ENCODE measurements around the gene ZNF324. TPM values are rescaled to one million over a fixed set of nuclear protein-coding genes. Genes with fewer than 3 reads are reported as not detected.

Gene ZNF324
- total and polyA plus RNA-seq, 2 of the 13 experiments (the other 11 are each of a cell fraction or from before 2014, with no cell fraction given): 1.1 to 4.7 TPM

DNA sequence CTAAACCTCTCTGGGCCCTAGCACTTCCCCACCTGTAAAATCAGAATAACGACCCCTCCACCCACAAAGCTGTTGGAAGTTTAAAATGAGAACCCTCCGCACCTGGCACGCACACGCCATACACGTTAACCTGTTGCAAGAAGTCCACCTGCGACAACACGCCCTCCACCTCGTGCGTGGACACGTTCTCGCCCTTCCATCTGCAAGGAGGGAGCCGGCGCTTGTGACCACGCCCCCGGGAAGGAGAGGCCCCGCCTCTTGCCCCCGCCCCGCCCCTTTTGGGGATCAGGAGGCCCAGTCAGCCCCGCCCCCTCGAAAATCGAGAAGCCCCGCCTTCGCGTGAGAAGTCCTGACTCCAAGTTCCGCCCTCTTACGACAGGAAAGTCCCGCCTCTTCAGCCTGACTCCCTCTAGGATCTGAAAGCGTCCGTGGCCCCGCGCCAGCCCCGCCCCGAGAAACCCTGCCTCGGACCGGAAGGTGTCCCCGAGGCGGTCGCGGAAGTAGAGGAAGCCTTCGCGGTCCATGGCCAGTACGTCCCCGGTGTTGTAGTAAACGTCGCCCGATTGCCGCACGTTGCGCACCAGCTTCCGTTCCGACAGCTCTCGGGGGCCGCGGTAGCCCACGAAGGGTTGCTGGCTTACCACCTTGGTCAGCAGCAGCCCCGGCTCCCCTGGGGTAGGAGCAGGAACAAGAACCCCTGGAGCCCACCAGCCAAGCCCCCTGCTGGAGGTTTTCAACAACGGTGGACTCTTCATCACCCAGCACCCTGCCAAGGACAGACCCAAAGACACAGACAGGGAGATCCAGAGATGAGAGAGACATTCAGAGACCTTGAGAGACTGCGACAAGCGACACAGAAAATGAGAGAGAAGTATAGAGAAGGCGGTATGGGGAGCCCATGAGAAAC, 32.4 kb downstream of the ZNF324 start (continued):
- TF ChIP-seq, protein P1, sequence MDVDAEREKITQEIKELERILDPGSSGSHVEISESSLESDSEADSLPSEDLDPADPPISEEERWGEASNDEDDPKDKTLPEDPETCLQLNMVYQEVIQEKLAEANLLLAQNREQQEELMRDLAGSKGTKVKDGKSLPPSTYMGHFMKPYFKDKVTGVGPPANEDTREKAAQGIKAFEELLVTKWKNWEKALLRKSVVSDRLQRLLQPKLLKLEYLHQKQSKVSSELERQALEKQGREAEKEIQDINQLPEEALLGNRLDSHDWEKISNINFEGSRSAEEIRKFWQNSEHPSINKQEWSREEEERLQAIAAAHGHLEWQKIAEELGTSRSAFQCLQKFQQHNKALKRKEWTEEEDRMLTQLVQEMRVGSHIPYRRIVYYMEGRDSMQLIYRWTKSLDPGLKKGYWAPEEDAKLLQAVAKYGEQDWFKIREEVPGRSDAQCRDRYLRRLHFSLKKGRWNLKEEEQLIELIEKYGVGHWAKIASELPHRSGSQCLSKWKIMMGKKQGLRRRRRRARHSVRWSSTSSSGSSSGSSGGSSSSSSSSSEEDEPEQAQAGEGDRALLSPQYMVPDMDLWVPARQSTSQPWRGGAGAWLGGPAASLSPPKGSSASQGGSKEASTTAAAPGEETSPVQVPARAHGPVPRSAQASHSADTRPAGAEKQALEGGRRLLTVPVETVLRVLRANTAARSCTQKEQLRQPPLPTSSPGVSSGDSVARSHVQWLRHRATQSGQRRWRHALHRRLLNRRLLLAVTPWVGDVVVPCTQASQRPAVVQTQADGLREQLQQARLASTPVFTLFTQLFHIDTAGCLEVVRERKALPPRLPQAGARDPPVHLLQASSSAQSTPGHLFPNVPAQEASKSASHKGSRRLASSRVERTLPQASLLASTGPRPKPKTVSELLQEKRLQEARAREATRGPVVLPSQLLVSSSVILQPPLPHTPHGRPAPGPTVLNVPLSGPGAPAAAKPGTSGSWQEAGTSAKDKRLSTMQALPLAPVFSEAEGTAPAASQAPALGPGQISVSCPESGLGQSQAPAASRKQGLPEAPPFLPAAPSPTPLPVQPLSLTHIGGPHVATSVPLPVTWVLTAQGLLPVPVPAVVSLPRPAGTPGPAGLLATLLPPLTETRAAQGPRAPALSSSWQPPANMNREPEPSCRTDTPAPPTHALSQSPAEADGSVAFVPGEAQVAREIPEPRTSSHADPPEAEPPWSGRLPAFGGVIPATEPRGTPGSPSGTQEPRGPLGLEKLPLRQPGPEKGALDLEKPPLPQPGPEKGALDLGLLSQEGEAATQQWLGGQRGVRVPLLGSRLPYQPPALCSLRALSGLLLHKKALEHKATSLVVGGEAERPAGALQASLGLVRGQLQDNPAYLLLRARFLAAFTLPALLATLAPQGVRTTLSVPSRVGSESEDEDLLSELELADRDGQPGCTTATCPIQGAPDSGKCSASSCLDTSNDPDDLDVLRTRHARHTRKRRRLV (CRISPR knock-in tag; IDR thresholded peaks at IDR 0.05): 0 out of 2 replicates have a peak, but pooled peaks have one; percentile 79
- TF ChIP-seq ZSCAN21 (CRISPR knock-in tag; IDR thresholded peaks at IDR 0.05; ENCODE audit: borderline replicate concordance): peak; percentile 79
- TF ChIP-seq TBP (CRISPR knock-in tag; IDR thresholded peaks at IDR 0.05): no peak
- no peak for TF ChIP-seq CHD2 (IDR thresholded peaks at IDR 0.05; ENCODE audit: low read depth, low read length)
- no peak for TF ChIP-seq ZNF101 (CRISPR knock-in tag; IDR thresholded peaks at IDR 0.05; ENCODE audit: borderline replicate concordance, low read depth)
- peak; percentile 36; the same call in 1 of the 2 replicates for TF ChIP-seq SMYD3 (CRISPR knock-in tag; IDR thresholded peaks at IDR 0.05)
- no peak for TF ChIP-seq FOSL1 (CRISPR knock-in tag; IDR thresholded peaks at IDR 0.05; ENCODE audit: borderline replicate concordance)
- TF ChIP-seq, protein P2, sequence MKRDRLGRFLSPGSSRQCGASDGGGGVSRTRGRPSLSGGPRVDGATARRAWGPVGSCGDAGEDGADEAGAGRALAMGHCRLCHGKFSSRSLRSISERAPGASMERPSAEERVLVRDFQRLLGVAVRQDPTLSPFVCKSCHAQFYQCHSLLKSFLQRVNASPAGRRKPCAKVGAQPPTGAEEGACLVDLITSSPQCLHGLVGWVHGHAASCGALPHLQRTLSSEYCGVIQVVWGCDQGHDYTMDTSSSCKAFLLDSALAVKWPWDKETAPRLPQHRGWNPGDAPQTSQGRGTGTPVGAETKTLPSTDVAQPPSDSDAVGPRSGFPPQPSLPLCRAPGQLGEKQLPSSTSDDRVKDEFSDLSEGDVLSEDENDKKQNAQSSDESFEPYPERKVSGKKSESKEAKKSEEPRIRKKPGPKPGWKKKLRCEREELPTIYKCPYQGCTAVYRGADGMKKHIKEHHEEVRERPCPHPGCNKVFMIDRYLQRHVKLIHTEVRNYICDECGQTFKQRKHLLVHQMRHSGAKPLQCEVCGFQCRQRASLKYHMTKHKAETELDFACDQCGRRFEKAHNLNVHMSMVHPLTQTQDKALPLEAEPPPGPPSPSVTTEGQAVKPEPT (CRISPR knock-in tag; IDR thresholded peaks at IDR 0.05; ENCODE audit: low read depth): peak; percentile 72; the same call in 1 of the 2 replicates
- no peak for TF ChIP-seq PAWR (CRISPR knock-in tag; IDR thresholded peaks at IDR 0.05; ENCODE audit: borderline replicate concordance)
- TF ChIP-seq, protein P3, sequence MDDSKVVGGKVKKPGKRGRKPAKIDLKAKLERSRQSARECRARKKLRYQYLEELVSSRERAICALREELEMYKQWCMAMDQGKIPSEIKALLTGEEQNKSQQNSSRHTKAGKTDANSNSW (CRISPR knock-in tag; IDR thresholded peaks at IDR 0.05; ENCODE audit: borderline replicate concordance): no peak
- TF ChIP-seq, protein P4, sequence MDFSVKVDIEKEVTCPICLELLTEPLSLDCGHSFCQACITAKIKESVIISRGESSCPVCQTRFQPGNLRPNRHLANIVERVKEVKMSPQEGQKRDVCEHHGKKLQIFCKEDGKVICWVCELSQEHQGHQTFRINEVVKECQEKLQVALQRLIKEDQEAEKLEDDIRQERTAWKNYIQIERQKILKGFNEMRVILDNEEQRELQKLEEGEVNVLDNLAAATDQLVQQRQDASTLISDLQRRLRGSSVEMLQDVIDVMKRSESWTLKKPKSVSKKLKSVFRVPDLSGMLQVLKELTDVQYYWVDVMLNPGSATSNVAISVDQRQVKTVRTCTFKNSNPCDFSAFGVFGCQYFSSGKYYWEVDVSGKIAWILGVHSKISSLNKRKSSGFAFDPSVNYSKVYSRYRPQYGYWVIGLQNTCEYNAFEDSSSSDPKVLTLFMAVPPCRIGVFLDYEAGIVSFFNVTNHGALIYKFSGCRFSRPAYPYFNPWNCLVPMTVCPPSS (IDR thresholded peaks at IDR 0.05): no peak
- TF ChIP-seq, protein P5, sequence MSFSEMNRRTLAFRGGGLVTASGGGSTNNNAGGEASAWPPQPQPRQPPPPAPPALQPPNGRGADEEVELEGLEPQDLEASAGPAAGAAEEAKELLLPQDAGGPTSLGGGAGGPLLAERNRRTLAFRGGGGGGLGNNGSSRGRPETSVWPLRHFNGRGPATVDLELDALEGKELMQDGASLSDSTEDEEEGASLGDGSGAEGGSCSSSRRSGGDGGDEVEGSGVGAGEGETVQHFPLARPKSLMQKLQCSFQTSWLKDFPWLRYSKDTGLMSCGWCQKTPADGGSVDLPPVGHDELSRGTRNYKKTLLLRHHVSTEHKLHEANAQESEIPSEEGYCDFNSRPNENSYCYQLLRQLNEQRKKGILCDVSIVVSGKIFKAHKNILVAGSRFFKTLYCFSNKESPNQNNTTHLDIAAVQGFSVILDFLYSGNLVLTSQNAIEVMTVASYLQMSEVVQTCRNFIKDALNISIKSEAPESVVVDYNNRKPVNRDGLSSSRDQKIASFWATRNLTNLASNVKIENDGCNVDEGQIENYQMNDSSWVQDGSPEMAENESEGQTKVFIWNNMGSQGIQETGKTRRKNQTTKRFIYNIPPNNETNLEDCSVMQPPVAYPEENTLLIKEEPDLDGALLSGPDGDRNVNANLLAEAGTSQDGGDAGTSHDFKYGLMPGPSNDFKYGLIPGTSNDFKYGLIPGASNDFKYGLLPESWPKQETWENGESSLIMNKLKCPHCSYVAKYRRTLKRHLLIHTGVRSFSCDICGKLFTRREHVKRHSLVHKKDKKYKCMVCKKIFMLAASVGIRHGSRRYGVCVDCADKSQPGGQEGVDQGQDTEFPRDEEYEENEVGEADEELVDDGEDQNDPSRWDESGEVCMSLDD (CRISPR knock-in tag; IDR thresholded peaks at IDR 0.05; ENCODE audit: borderline replicate concordance): no peak; the same call in 1 of the 2 replicates
- TF ChIP-seq ZNF850 (CRISPR knock-in tag; conservative IDR thresholded peaks at IDR 0.05): no peak
- TF ChIP-seq FOXM1 (CRISPR knock-in tag; IDR thresholded peaks at IDR 0.05): no peak
